HepG2 (cell line): ENCODE measurements around the gene AMHR2. TPM values are rescaled to one million over a fixed set of nuclear protein-coding genes. Genes with fewer than 3 reads are reported as not detected.
A peak's percentile ranks its signal among the peaks of the same experiment; 100 is the strongest.

Experiments
- CHD4 ChIP-seq: fragments of 200-600 bp; sonication (generic); IDR thresholded peaks from 2 replicates; pipeline ENCODE4 v1.7.0; 2017; ENCODE audit warnings: mild to moderate bottlenecking, low read length, borderline replicate concordance
- CREB1 ChIP-seq, 2 experiments: fragments of 450-650 bp in 1 of 2; IDR thresholded peaks; 2 replicates each; pipeline ENCODE4 v1.6.1; 2016 to 2017; ENCODE audit warnings: control low read depth in 1 of 2, mild to moderate bottlenecking in 1 of 2, missing compliant biosample characterization in 1 of 2, missing genetic modification characterization in 1 of 2
- ESRRA ChIP-seq: sonication (generic); formaldehyde crosslinking; IDR thresholded peaks from 2 replicates; pipeline ENCODE4 v1.5.1; 2020; ENCODE audit warnings: mild to moderate bottlenecking, low read depth, missing genetic modification reagents
- HBP1 ChIP-seq: IDR thresholded peaks from 2 replicates; pipeline ENCODE4 v1.6.1; 2016; ENCODE audit warnings: low read depth, control low read depth
- MEF2D ChIP-seq: sonication (generic); formaldehyde crosslinking; IDR thresholded peaks from 2 replicates; pipeline ENCODE4 v1.5.1; 2020; ENCODE audit warnings: mild to moderate bottlenecking, missing genetic modification reagents
- MLXIP ChIP-seq: sonication (generic); formaldehyde crosslinking; IDR thresholded peaks from 2 replicates; pipeline ENCODE4 v1.9.0; 2021; ENCODE audit warnings: missing genetic modification reagents, borderline replicate concordance
- MYNN ChIP-seq: sonication (generic); formaldehyde crosslinking; IDR thresholded peaks from 2 replicates; pipeline ENCODE4 v1.4.0; 2020; ENCODE audit warnings: mild to moderate bottlenecking, low read depth, missing genetic modification reagents
- POGZ ChIP-seq: sonication (generic); formaldehyde crosslinking; IDR thresholded peaks from 2 replicates; pipeline ENCODE4 v1.4.0; 2020; ENCODE audit warnings: mild to moderate bottlenecking, missing genetic modification reagents
- SP1 ChIP-seq, 2 experiments: fragments of 450-650 bp in 1 of 2; sonication (generic) in 1 of 2; formaldehyde crosslinking in 1 of 2; IDR thresholded peaks; 2 replicates each; pipeline versions ENCODE4 v1.4.0 to v1.6.1; 2016 to 2020; ENCODE audit warnings: missing genetic modification reagents in 1 of 2
- ZC3H13 ChIP-seq: sonication (generic); formaldehyde crosslinking; IDR thresholded peaks from 2 replicates; pipeline ENCODE4 v1.8.1; 2023; ENCODE audit warnings: mild to moderate bottlenecking, missing genetic modification reagents, moderate library complexity
- ZNF792 ChIP-seq: IDR thresholded peaks from 2 replicates; pipeline ENCODE4 v1.6.1; 2016
- ZSCAN30 ChIP-seq: sonication (generic); formaldehyde crosslinking; IDR thresholded peaks from 2 replicates; pipeline ENCODE4 v1.5.0; 2020; ENCODE audit warnings: mild to moderate bottlenecking, missing genetic modification reagents
- polyA plus RNA-seq, 8 experiments: library from polyadenylated mRNA; depleted of rRNA in 3 of 8; stranded (reverse) in 7 of 8; unstranded in 1 of 8; fragments of >200 nt; fragmentation: Illumina TruSeq in 4 of 8; extraction: Trizol in 4 of 8; gene quantifications; 2 replicates each; pipeline versions ENCODE4 v1.2.1 to v1.2.3, GENCODE V29; 2011 to 2016; ENCODE audit warnings: low read depth in 4 of 8, missing spikeins in 1 of 8, mixed read lengths in 1 of 8; ENCODE audit not compliant: insufficient read depth in 1 of 8
- total RNA-seq, 5 experiments: library from RNA; depleted of rRNA; stranded (reverse); fragments of >200 nt; fragmentation: Illumina TruSeq; extraction: Trizol; gene quantifications; 2 replicates each; pipeline ENCODE4 v1.2.3, GENCODE V29; 2016; ENCODE audit warnings: low read depth in 1 of 5
- TF ChIP-seq, protein P1 (sequence below), 2 experiments: sonication (generic) in 1 of 2; formaldehyde crosslinking in 1 of 2; IDR thresholded peaks; 2 replicates each; pipeline versions ENCODE4 v1.6.1 to v1.9.0; 2014 to 2022; ENCODE audit warnings: antibody characterized with exemption in 1 of 2, borderline replicate concordance in 1 of 2, inconsistent platforms in 1 of 2, low read depth in 1 of 2, missing genetic modification reagents in 1 of 2
- TF ChIP-seq, protein P2 (sequence below), 2 experiments: fragments of 450-650 bp in 1 of 2; sonication (generic) in 1 of 2; formaldehyde crosslinking; IDR thresholded peaks; 2 replicates each; pipeline versions ENCODE4 v1.5.0 to v1.8.0; 2020 to 2022; ENCODE audit warnings: mild to moderate bottlenecking in 1 of 2, missing genetic modification reagents in 1 of 2
- TF ChIP-seq, protein P3 (sequence below): sonication (generic); formaldehyde crosslinking; IDR thresholded peaks from 2 replicates; pipeline ENCODE4 v1.4.0; 2020; ENCODE audit warnings: mild to moderate bottlenecking, missing genetic modification reagents

AMHR2 gene
- total and polyA plus RNA-seq, 2 of the 13 experiments (the other 11 are each of a cell fraction or from before 2014, with no cell fraction given): 0.24 to 0.58 TPM

DNA sequence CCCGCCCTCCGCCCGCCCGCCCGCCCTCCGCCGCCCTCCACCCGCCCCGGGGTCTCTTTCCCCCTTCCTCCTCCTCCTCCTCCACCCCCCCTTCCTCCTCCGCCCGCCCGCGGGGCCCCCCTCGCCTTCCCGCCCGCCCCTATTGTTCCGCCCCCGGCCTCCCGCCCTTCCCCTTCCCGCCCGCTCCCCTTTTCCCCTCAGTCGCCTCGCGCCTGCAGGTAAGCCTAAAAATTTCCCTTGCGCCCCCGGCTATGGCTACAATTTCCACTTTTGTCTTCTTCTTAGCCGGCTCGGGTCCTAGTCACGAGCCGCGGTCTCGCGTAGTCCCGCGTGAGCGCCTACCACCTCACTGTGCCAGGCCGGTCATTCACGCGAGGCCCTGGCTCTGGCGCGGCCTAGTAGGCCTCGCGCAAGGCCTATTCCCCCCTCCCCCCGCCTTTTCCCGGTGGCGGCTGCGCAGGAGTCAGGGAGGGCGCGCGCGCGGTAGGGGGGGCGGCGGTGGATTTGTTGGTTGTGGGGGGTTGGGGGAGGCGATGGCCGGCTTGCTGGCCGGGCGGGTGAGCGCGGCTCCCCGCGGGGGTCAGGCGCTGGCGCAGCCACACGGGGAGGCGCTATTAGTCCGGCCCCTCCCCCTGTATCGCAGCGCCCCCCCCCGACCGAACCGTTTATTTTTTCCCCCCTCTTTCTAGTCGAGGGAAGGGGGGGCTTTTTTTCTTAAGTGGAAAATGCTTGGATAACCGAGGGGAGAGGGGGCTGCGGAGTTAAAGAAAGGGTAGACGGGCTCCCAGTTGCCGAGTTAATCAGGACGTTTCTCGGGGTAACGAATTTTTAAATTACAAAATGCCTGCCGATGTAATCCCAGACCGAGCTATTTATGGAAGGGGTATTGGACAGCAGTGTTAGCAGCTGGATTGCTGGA is 28.8 kb downstream of the AMHR2 start (continued):
- TF ChIP-seq, protein P1, sequence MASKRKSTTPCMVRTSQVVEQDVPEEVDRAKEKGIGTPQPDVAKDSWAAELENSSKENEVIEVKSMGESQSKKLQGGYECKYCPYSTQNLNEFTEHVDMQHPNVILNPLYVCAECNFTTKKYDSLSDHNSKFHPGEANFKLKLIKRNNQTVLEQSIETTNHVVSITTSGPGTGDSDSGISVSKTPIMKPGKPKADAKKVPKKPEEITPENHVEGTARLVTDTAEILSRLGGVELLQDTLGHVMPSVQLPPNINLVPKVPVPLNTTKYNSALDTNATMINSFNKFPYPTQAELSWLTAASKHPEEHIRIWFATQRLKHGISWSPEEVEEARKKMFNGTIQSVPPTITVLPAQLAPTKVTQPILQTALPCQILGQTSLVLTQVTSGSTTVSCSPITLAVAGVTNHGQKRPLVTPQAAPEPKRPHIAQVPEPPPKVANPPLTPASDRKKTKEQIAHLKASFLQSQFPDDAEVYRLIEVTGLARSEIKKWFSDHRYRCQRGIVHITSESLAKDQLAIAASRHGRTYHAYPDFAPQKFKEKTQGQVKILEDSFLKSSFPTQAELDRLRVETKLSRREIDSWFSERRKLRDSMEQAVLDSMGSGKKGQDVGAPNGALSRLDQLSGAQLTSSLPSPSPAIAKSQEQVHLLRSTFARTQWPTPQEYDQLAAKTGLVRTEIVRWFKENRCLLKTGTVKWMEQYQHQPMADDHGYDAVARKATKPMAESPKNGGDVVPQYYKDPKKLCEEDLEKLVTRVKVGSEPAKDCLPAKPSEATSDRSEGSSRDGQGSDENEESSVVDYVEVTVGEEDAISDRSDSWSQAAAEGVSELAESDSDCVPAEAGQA (IDR thresholded peaks at IDR 0.05; ENCODE audit: low read depth): no peak
- TF ChIP-seq, protein P1 (CRISPR knock-in tag; IDR thresholded peaks at IDR 0.05; ENCODE audit: borderline replicate concordance): no peak
- TF ChIP-seq MEF2D (CRISPR knock-in tag) (no peak), POGZ (CRISPR knock-in tag) (no peak; the same call in 1 of the 2 replicates), ZNF792 (CRISPR knock-in tag) (no peak), CHD4 (no peak), ZSCAN30 (CRISPR knock-in tag) (no peak), ESRRA (no peak), HBP1 (CRISPR knock-in tag) (peak; percentile 87; the same call in 1 of the 2 replicates), SP1 (IDR thresholded peaks at IDR 0.05) (no peak), SP1 (CRISPR knock-in tag; IDR thresholded peaks at IDR 0.05) (peak; percentile 67; the same call in 1 of the 2 replicates), ZC3H13 (no peak), MYNN (CRISPR knock-in tag) (no peak), CREB1 (IDR thresholded peaks at IDR 0.05) (0 out of 2 replicates have a peak, but pooled peaks have one; percentile 2), CREB1 (CRISPR knock-in tag; IDR thresholded peaks at IDR 0.05) (no peak), MLXIP (no peak)
- TF ChIP-seq, protein P2, sequence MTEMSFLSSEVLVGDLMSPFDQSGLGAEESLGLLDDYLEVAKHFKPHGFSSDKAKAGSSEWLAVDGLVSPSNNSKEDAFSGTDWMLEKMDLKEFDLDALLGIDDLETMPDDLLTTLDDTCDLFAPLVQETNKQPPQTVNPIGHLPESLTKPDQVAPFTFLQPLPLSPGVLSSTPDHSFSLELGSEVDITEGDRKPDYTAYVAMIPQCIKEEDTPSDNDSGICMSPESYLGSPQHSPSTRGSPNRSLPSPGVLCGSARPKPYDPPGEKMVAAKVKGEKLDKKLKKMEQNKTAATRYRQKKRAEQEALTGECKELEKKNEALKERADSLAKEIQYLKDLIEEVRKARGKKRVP (CRISPR knock-in tag; IDR thresholded peaks at IDR 0.05): no peak; a peak in 1 of 4 replicates
- TF ChIP-seq, protein P3, sequence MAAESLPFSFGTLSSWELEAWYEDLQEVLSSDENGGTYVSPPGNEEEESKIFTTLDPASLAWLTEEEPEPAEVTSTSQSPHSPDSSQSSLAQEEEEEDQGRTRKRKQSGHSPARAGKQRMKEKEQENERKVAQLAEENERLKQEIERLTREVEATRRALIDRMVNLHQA: no peak
